IMR-90 (cell line): ENCODE data around the gene CDH26. TPM values are rescaled to one million over a fixed set of nuclear protein-coding genes. Genes with fewer than 3 reads are reported as not detected.

ENCODE experiments used
- ATAC-seq: fragments of 200-7000 bp; cut with Tn5 transposase; 2 replicates; pipeline ENCODE4 v1.9.1; 2020; ENCODE audit warnings: low read depth, mild to moderate bottlenecking, moderate library complexity
- BruUV-seq: library from RNA; stranded (reverse); fragments of 400-500 nt; replicated peaks from 2 replicates; lab custom pipeline; 2021; lab: Mats Ljungman, UMichigan
- CTCF ChIA-PET: fragments of 300-600 bp; formaldehyde crosslinking; extraction: SDS; loops from one replicate; lab custom pipeline; 2021; ENCODE audit warnings: antibody characterized with exemption; lab: Yijun Ruan, JAX
- POLR2A ChIA-PET: fragments of 300-600 bp; sonication (Branson Sonifier 250); formaldehyde crosslinking; loops from one replicate; lab custom pipeline; 2022; ENCODE audit warnings: antibody characterized with exemption; ENCODE audit not compliant: unreplicated experiment; lab: Charles Lee
- DNase-seq: peaks from one replicate; pipeline ENCODE4 v3.0.0; 2013
- H2AFZ ChIP-seq: replicated peaks from 2 replicates; pipeline ENCODE3; 2013; ENCODE audit warnings: low read length, mild to moderate bottlenecking; ENCODE audit not compliant: poor library complexity
- H2AK5ac ChIP-seq: 2 replicates; pipeline ENCODE4 v1.6.1; 2013; ENCODE audit warnings: low read depth, low read length, inconsistent platforms
- H2AK9ac ChIP-seq: replicated peaks from 2 replicates; pipeline ENCODE3; 2013; ENCODE audit warnings: mild to moderate bottlenecking, low read depth, low read length, moderate library complexity; ENCODE audit not compliant: poor library complexity
- H2BK120ac ChIP-seq: 2 replicates; pipeline ENCODE4 v1.6.1; 2013; ENCODE audit warnings: low read depth, low read length, inconsistent platforms
- H2BK15ac ChIP-seq: 3 replicates; pipeline ENCODE4 v1.6.1; 2013; ENCODE audit warnings: low read depth, low read length, inconsistent platforms
- H2BK20ac ChIP-seq: 2 replicates; pipeline ENCODE4 v1.6.1; 2013; ENCODE audit warnings: low read depth, mild to moderate bottlenecking, inconsistent platforms, low read length, moderate library complexity
- H2BK5ac ChIP-seq: 2 replicates; pipeline ENCODE4 v1.6.1; 2013; ENCODE audit warnings: mild to moderate bottlenecking, low read depth, low read length, inconsistent platforms; ENCODE audit not compliant: poor library complexity, severe bottlenecking
- H3K14ac ChIP-seq: replicated peaks from 2 replicates; pipeline ENCODE4 v1.6.1; 2013; ENCODE audit warnings: low read depth, low read length, inconsistent platforms
- H3K18ac ChIP-seq: 2 replicates; pipeline ENCODE4 v1.6.1; 2013; ENCODE audit warnings: low read depth, low read length, control low read depth
- H3K23ac ChIP-seq: 2 replicates; pipeline ENCODE4 v1.6.1; 2013; ENCODE audit warnings: low read depth, low read length, inconsistent platforms
- H3K27ac ChIP-seq: 2 replicates; pipeline ENCODE4 v1.5.1; 2013; ENCODE audit warnings: mild to moderate bottlenecking, control low read depth, low read length; ENCODE audit not compliant: insufficient read depth
- H3K27me3 ChIP-seq: 2 replicates; pipeline ENCODE4 v1.6.1; 2013; ENCODE audit warnings: low read length; ENCODE audit not compliant: control insufficient read depth, insufficient read depth
- H3K36me3 ChIP-seq: 2 replicates; pipeline ENCODE4 v1.6.1; 2013; ENCODE audit warnings: low read length, mixed read lengths; ENCODE audit not compliant: control insufficient read depth, insufficient read depth
- H3K4ac ChIP-seq: 2 replicates; pipeline ENCODE4 v1.6.1; 2013; ENCODE audit warnings: low read depth, low read length, inconsistent platforms
- H3K4me1 ChIP-seq: 2 replicates; pipeline ENCODE4 v1.6.1; 2013; ENCODE audit warnings: low read length, mixed read lengths; ENCODE audit not compliant: control insufficient read depth, insufficient read depth
- H3K4me2 ChIP-seq: 2 replicates; pipeline ENCODE4 v1.6.1; 2013; ENCODE audit warnings: low read depth, mild to moderate bottlenecking, control low read depth, low read length, moderate library complexity
- H3K4me3 ChIP-seq: 2 replicates; pipeline ENCODE4 v1.5.1; 2013; ENCODE audit warnings: low read depth, mild to moderate bottlenecking, control low read depth, low read length, moderate library complexity; ENCODE audit not compliant: insufficient read depth
- H3K56ac ChIP-seq: 2 replicates; pipeline ENCODE4 v1.6.1; 2013; ENCODE audit warnings: low read length, inconsistent platforms; ENCODE audit not compliant: insufficient read depth; ENCODE audit errors: extremely low read depth
- H3K79me1 ChIP-seq, 2 experiments: 2 replicates each; pipeline ENCODE4 v1.6.1; 2013; ENCODE audit warnings: low read length in 2 of 2, inconsistent platforms in 1 of 2, low read depth in 1 of 2
- H3K9ac ChIP-seq: 2 replicates; pipeline ENCODE4 v1.6.1; 2013; ENCODE audit warnings: low read depth, low read length, control low read depth
- H3K9me1 ChIP-seq: 2 replicates; pipeline ENCODE4 v1.6.1; 2013; ENCODE audit warnings: low read length, inconsistent platforms; ENCODE audit not compliant: insufficient read depth
- H3K9me3 ChIP-seq: 2 replicates; pipeline ENCODE4 v1.6.1; 2013; ENCODE audit warnings: low read length; ENCODE audit not compliant: control insufficient read depth, insufficient read depth
- H4K20me1 ChIP-seq: 2 replicates; pipeline ENCODE4 v1.6.1; 2013; ENCODE audit warnings: low read length, inconsistent platforms; ENCODE audit not compliant: insufficient read depth
- H4K5ac ChIP-seq: 2 replicates; pipeline ENCODE4 v1.6.1; 2013; ENCODE audit warnings: mild to moderate bottlenecking, low read depth, low read length, control low read depth
- H4K8ac ChIP-seq, 2 experiments: 2 replicates each; pipeline ENCODE4 v1.6.1; 2013; ENCODE audit warnings: low read depth in 2 of 2, low read length in 2 of 2, control low read depth in 1 of 2, inconsistent platforms in 1 of 2
- H4K91ac ChIP-seq: 2 replicates; pipeline ENCODE4 v1.6.1; 2013; ENCODE audit warnings: low read depth, low read length, inconsistent platforms; ENCODE audit not compliant: insufficient read depth
- BHLHE40 ChIP-seq: fragments of 150-350 bp; IDR thresholded peaks from 2 replicates; pipeline ENCODE4 v1.6.1; 2016; ENCODE audit warnings: mild to moderate bottlenecking, low read depth, low read length
- CEBPB ChIP-seq: IDR thresholded peaks from 2 replicates; pipeline ENCODE4 v1.6.1; 2012; ENCODE audit warnings: low read depth, low read length, improper control_type of control experiment
- CHD1 ChIP-seq: IDR thresholded peaks from 2 replicates; pipeline ENCODE4 v1.6.1; 2012; ENCODE audit warnings: low read depth, low read length, improper control_type of control experiment
- CTCF ChIP-seq: conservative IDR thresholded peaks from 2 replicates; pipeline ENCODE4 v1.5.1; 2012; ENCODE audit warnings: mild to moderate bottlenecking, low read depth, low read length, improper control_type of control experiment
- ELK1 ChIP-seq: fragments of 150-350 bp; IDR thresholded peaks from 2 replicates; pipeline ENCODE4 v1.6.1; 2016; ENCODE audit warnings: low read depth, mild to moderate bottlenecking, low read length, moderate library complexity, borderline replicate concordance
- FOS ChIP-seq: fragments of 150-350 bp; IDR thresholded peaks from 2 replicates; pipeline ENCODE4 v1.6.1; 2016; ENCODE audit warnings: low read depth, low read length
- MAFK ChIP-seq: IDR thresholded peaks from 2 replicates; pipeline ENCODE4 v1.6.1; 2012; ENCODE audit warnings: low read depth, low read length, improper control_type of control experiment
- MAZ ChIP-seq: IDR thresholded peaks from 2 replicates; pipeline ENCODE4 v1.6.1; 2012; ENCODE audit warnings: low read depth, mild to moderate bottlenecking, low read length, improper control_type of control experiment, moderate library complexity, borderline replicate concordance
- MXI1 ChIP-seq: IDR thresholded peaks from 2 replicates; pipeline ENCODE4 v1.6.1; 2012; ENCODE audit warnings: low read depth, mild to moderate bottlenecking, low read length, moderate library complexity, borderline replicate concordance
- NFE2L2 ChIP-seq: fragments of 150-350 bp; IDR thresholded peaks from 2 replicates; pipeline ENCODE4 v1.6.1; 2016; ENCODE audit warnings: low read depth, mild to moderate bottlenecking, low read length
- POLR2A ChIP-seq: IDR thresholded peaks from 2 replicates; pipeline ENCODE4 v1.6.1; 2012; ENCODE audit warnings: mild to moderate bottlenecking, low read depth, low read length
- RAD21 ChIP-seq: IDR thresholded peaks from 2 replicates; pipeline ENCODE4 v1.6.1; 2012; ENCODE audit warnings: low read length, improper control_type of control experiment
- RCOR1 ChIP-seq: IDR thresholded peaks from 2 replicates; pipeline ENCODE4 v1.6.1; 2012; ENCODE audit warnings: mild to moderate bottlenecking, low read length, improper control_type of control experiment; ENCODE audit not compliant: insufficient replicate concordance
- RFX5 ChIP-seq: IDR thresholded peaks from 2 replicates; pipeline ENCODE4 v1.8.0; 2012; ENCODE audit warnings: low read depth, mild to moderate bottlenecking, low read length, moderate library complexity
- SMC3 ChIP-seq: fragments of 150-350 bp; IDR thresholded peaks from 2 replicates; pipeline ENCODE4 v1.6.1; 2016; ENCODE audit warnings: low read depth, mild to moderate bottlenecking, antibody characterized with exemption, low read length, moderate library complexity
- USF2 ChIP-seq: fragments of 150-350 bp; IDR thresholded peaks from 2 replicates; pipeline ENCODE4 v1.6.1; 2017; ENCODE audit warnings: mild to moderate bottlenecking, antibody characterized with exemption, low read length, low read depth
- WGBS, 2 experiments: methylation state at CpG; one replicate each; pipeline versions ENCODE4 v1.1.5 to v1.1.7; 2013; ENCODE audit warnings: missing lambda C conversion rate in 2 of 2; ENCODE audit not compliant: insufficient read length in 1 of 2; ENCODE audit errors: extremely low coverage in 2 of 2; 5-methylcytosine and 5-hydroxymethylcytosine counted together
- dilution Hi-C: fragments of 300-500 bp; cut with HindIII; formaldehyde crosslinking; loops from one replicate; pipeline ENCODE4 v1.14.3; 2018; ENCODE audit warnings: low sequenced_read_pairs; ENCODE audit not compliant: unreplicated experiment
- in situ Hi-C: fragments of 300-500 bp; cut with MboI; formaldehyde crosslinking; loops from 3 replicates; pipeline ENCODE4 v1.14.3; 2019; ENCODE audit warnings: low sequenced_read_pairs, inconsistent platforms, mixed read lengths
- intact Hi-C: fragments of 100-400 bp; cut with micrococcal nuclease; formaldehyde crosslinking; loops from 2 replicates; pipeline ENCODE4 v1.10.0; 2022
- polyA plus RNA-seq, 3 experiments: library from polyadenylated mRNA; depleted of rRNA; stranded (reverse); fragments of >200 nt; gene quantifications; 2 replicates each; pipeline ENCODE4 v1.2.3, GENCODE V29; 2012; ENCODE audit warnings: low replicate concordance in 1 of 3
- total RNA-seq: library from RNA; depleted of rRNA; stranded (reverse); fragments of >200 nt; gene quantifications from 2 replicates; pipeline ENCODE4 v1.2.3, GENCODE V29; 2012

Gene CDH26
- total and polyA plus RNA-seq, 2 of the 4 experiments (the other 2 are of a cell fraction) = not detected

- Histone ChIP-seq H4K8ac (peak overlapping the region in 1 of 2 experiments; percentile 65; a peak in 1 of 4 replicates), H2BK5ac (no peak overlapping the region), H3K23ac (no peak overlapping the region), H3K27me3 (peaks cover 9% of the 10 kb centered on the region), H2BK20ac (peak overlapping the region; percentile 74), H3K9me3 (no peaks in the 10 kb centered on the region), H4K20me1 (no peaks in the 10 kb centered on the region), H3K4me2 (no peak overlapping the region), H3K9me1 (peaks cover 4% of the 10 kb centered on the region; the same call in 1 of the 2 replicates), H3K18ac (peak overlapping the region; percentile 54; the same call in 1 of the 2 replicates), H3K36me3 (no peaks in the 10 kb centered on the region), H4K91ac (peak overlapping the region; percentile 33; the same call in 1 of the 2 replicates), H4K5ac (no peak overlapping the region), H3K4me3 (no peak overlapping the region), H2AK9ac (no peak overlapping the region), H3K4me1 (peaks cover 19% of the 10 kb centered on the region), H2AFZ (peak overlapping the region; percentile 48), H3K56ac (no peak overlapping the region), H3K27ac (no peak overlapping the region), H3K79me1 (no peaks in the 10 kb centered on the region), H3K9ac (no peak overlapping the region), H2AK5ac (peak overlapping the region; percentile 85; the same call in 1 of the 2 replicates), H3K4ac (peak overlapping the region; percentile 51), H2BK120ac (peak overlapping the region; percentile 36; the same call in 1 of the 2 replicates), H3K14ac (peak overlapping the region; percentile 52; the same call in 1 of the 2 replicates), H2BK15ac (peak overlapping the region; percentile 44; the same call in 1 of the 3 replicates)
- 73% methylated on average over 3 of the region's 5 CpGs; no CpG with 5 or more reads in 1 of the 2 experiments for WGBS, 2 experiments
- POLR2A ChIA-PET = no interaction called here
- DNase-seq (peak; percentile 25), ATAC-seq (no peak)
- in situ Hi-C loops = no loop called here
- TF ChIP-seq CHD1 = no peak
- no peak for TF ChIP-seq MAZ
- TF ChIP-seq ELK1 = no peak
- no peak for TF ChIP-seq MXI1
- TF ChIP-seq MAFK = no peak
- TF ChIP-seq RAD21 = no peak
- no peak for TF ChIP-seq FOS
- no peak for TF ChIP-seq USF2
- no peak for TF ChIP-seq RCOR1
- no peak for TF ChIP-seq BHLHE40
- TF ChIP-seq NFE2L2 = no peak
- no peak for TF ChIP-seq POLR2A
- no peak for TF ChIP-seq CEBPB
- no peak for TF ChIP-seq CTCF
- no peak for TF ChIP-seq RFX5
- TF ChIP-seq SMC3 = no peak
- dilution Hi-C loops = no loop called here
- BruUV-seq = no TSS peak
- intact Hi-C loops = no loop called here
- CTCF ChIA-PET = no interaction called here
Measured at GRCh38 chr20:60049601-60050000, 91.4 kb downstream of the CDH26 start.
